ENCODE measurements around the gene PIK3CA. TPM values are rescaled to one million over a fixed set of nuclear protein-coding genes. Genes with fewer than 3 reads are reported as not detected.

Gene PIK3CA
- total and polyA plus RNA-seq, 10 of the 15 experiments (the other 5 are each of a cell fraction or from before 2014, with no cell fraction given), result 3.0 to 18.6 (median 9.0) TPM

DNA sequence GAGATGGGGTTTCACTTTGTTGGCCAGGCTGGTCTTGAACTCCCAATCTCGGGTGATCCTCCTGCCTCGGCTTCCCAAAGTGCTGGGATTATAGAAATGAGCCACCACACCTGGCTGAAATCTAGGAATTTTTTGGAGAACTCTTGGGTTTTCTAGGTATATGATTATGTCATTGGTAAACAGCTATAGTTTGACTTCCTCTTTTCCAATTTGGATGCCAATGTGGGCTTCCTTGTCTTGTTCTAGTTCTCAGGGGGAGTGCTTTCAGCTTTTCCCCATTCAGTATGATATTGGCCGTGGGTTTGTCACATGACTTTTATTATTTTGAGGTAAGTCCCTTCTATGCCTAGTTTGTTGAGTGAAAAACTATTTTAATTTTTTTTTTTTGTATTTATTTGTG lies 84.9 kb downstream of the PIK3CA start:
- Histone ChIP-seq H3K9me3 (replicated peaks; ENCODE audit: control insufficient read depth, insufficient read depth, low read length) (no peaks in the 10 kb centered on the region; the same call in 2 of the 3 replicates), H3K4me1 (ENCODE audit: control insufficient read depth, insufficient read depth, low read length) (peaks cover 2% of the 10 kb centered on the region; the same call in 1 of the 2 replicates), H3K27ac (ENCODE audit: control insufficient read depth, insufficient read depth) (no peak overlapping the region), H2AFZ (ENCODE audit: control insufficient read depth, low read depth, low read length) (no peak overlapping the region), H3K79me2 (ENCODE audit: control insufficient read depth, insufficient read depth, low read length) (no peaks in the 10 kb centered on the region), H3K36me3 (ENCODE audit: control insufficient read depth in 2 of 2, insufficient read depth in 2 of 2, low read length in 1 of 2) (peaks cover 0 to 10% of the 10 kb centered on the region in 2 experiments; a peak in 2 of 4 replicates), H4K20me1 (ENCODE audit: control insufficient read depth, insufficient read depth) (no peaks in the 10 kb centered on the region), H3K4me2 (ENCODE audit: control insufficient read depth, insufficient read depth) (no peak overlapping the region), H3K4me3 (no peak overlapping the region), H3K27me3 (replicated peaks in 1 of 2; ENCODE audit: control insufficient read depth in 2 of 2, insufficient read depth in 2 of 2, low read length in 1 of 2) (no peaks in the 10 kb centered on the region), H3K9ac (ENCODE audit: control insufficient read depth, insufficient read depth, low read length) (no peak overlapping the region)
- intact Hi-C loops (cut with micrococcal nuclease; ENCODE audit: unreplicated experiment), result no loop called here
- no TSS peak for BruUV-seq (replicated peaks)
- FAIRE-seq (no peak), DNase-seq (ENCODE audit: low read depth, low spot score) (no peak), ATAC-seq (no peak)
- TF ChIP-seq MYC (IDR thresholded peaks at IDR 0.05; ENCODE audit: insufficient read depth, insufficient read length, insufficient replicate concordance, low read length, severe bottlenecking) (no peak), CHD2 (IDR thresholded peaks at IDR 0.05; ENCODE audit: borderline replicate concordance, low read depth, low read length) (no peak), SPI1 (IDR thresholded peaks at IDR 0.05; ENCODE audit: borderline replicate concordance, insufficient read depth, low read depth, low read length) (peak; percentile 42; the same call in 1 of the 2 replicates), EZH2 (IDR thresholded peaks at IDR 0.05; ENCODE audit: borderline replicate concordance, control insufficient read depth, low read depth, low read length) (no peak)
- ChIA-PET CTCF (interaction anchor here (0.6 to 1.4 kb wide), 4 partner anchors 12 to 180 kb away, joined by 3 to 4 read pairs (median 4); no protein-coding TSS in a partner anchor), SMC1A (ENCODE audit: uncharacterized antibody, unreplicated experiment) (interaction anchor here (0.8 to 1.7 kb wide), 7 partner anchors 8 to 167 kb away, joined by 3 to 4 read pairs (median 3); no protein-coding TSS in a partner anchor), POLR2A (interaction anchor here (0.7 to 1.4 kb wide), 3 partner anchors 13 to 54 kb away, joined by 3 to 4 read pairs (median 3); no protein-coding TSS in a partner anchor), RAD21 (ENCODE audit: unreplicated experiment) (interaction anchor here (1.9 kb wide), 1 partner anchor 10 kb away, joined by 5 read pairs; no protein-coding TSS in a partner anchor)
- WGBS (ENCODE audit: insufficient coverage, insufficient replicate concordance, low lambda C conversion rate, missing lambda C conversion rate), result 89% methylated on average over 3 of the region's 3 CpGs
- in situ Hi-C loops (cut with MboI), result no loop called here

GRCh38 chr3:179234199-179234598 lies 86.0 kb downstream of the PIK3CA start:
- BruUV-seq (replicated peaks), result TSS peak; percentile 49
- POLR2A ChIA-PET, result interaction anchor here (0.8 to 1.4 kb wide), 2 partner anchors 8 to 31 kb away, joined by 3 read pairs; no protein-coding TSS in a partner anchor
- FAIRE-seq (no peak), DNase-seq (ENCODE audit: low read depth, low spot score) (no peak), ATAC-seq (no peak)
- intact Hi-C loops (cut with micrococcal nuclease; ENCODE audit: unreplicated experiment), result no loop called here
- H3K9ac ChIP-seq (ENCODE audit: control insufficient read depth, insufficient read depth, low read length), result no peak overlapping the region
- H3K4me1 ChIP-seq (ENCODE audit: control insufficient read depth, insufficient read depth, low read length), result peaks cover 2% of the 10 kb centered on the region; the same call in 1 of the 2 replicates
- H3K4me2 ChIP-seq (ENCODE audit: control insufficient read depth, insufficient read depth), result no peak overlapping the region
- H4K20me1 ChIP-seq (ENCODE audit: control insufficient read depth, insufficient read depth), result no peaks in the 10 kb centered on the region
- H3K27ac ChIP-seq (ENCODE audit: control insufficient read depth, insufficient read depth), result no peak overlapping the region
- in situ Hi-C loops (cut with MboI), result no loop called here
- H3K27me3 ChIP-seq (replicated peaks in 1 of 2; ENCODE audit: control insufficient read depth in 2 of 2, insufficient read depth in 2 of 2, low read length in 1 of 2), result no peaks in the 10 kb centered on the region
- H3K36me3 ChIP-seq (ENCODE audit: control insufficient read depth in 2 of 2, insufficient read depth in 2 of 2, low read length in 1 of 2), result peaks cover 0 to 10% of the 10 kb centered on the region in 2 experiments; a peak in 2 of 4 replicates
- no peaks in the 10 kb centered on the region for H3K79me2 ChIP-seq (ENCODE audit: control insufficient read depth, insufficient read depth, low read length)
- 98% methylated on average over 4 of the region's 4 CpGs for WGBS (ENCODE audit: insufficient coverage, insufficient replicate concordance, low lambda C conversion rate, missing lambda C conversion rate)
- CTCF ChIA-PET, result interaction anchor here (0.5 to 1.4 kb wide), 4 partner anchors 9 to 500 kb away, joined by 3 to 5 read pairs (median 3); no protein-coding TSS in a partner anchor
- TF ChIP-seq MYB (IDR thresholded peaks at IDR 0.05; ENCODE audit: borderline replicate concordance, low read depth, low read length), result no peak
- no peak for TF ChIP-seq POLR2AphosphoS2 (IDR thresholded peaks at IDR 0.05; ENCODE audit: low read depth, low read length)
- TF ChIP-seq ZSCAN29 (IDR thresholded peaks at IDR 0.05), result no peak
- TF ChIP-seq, protein P1, sequence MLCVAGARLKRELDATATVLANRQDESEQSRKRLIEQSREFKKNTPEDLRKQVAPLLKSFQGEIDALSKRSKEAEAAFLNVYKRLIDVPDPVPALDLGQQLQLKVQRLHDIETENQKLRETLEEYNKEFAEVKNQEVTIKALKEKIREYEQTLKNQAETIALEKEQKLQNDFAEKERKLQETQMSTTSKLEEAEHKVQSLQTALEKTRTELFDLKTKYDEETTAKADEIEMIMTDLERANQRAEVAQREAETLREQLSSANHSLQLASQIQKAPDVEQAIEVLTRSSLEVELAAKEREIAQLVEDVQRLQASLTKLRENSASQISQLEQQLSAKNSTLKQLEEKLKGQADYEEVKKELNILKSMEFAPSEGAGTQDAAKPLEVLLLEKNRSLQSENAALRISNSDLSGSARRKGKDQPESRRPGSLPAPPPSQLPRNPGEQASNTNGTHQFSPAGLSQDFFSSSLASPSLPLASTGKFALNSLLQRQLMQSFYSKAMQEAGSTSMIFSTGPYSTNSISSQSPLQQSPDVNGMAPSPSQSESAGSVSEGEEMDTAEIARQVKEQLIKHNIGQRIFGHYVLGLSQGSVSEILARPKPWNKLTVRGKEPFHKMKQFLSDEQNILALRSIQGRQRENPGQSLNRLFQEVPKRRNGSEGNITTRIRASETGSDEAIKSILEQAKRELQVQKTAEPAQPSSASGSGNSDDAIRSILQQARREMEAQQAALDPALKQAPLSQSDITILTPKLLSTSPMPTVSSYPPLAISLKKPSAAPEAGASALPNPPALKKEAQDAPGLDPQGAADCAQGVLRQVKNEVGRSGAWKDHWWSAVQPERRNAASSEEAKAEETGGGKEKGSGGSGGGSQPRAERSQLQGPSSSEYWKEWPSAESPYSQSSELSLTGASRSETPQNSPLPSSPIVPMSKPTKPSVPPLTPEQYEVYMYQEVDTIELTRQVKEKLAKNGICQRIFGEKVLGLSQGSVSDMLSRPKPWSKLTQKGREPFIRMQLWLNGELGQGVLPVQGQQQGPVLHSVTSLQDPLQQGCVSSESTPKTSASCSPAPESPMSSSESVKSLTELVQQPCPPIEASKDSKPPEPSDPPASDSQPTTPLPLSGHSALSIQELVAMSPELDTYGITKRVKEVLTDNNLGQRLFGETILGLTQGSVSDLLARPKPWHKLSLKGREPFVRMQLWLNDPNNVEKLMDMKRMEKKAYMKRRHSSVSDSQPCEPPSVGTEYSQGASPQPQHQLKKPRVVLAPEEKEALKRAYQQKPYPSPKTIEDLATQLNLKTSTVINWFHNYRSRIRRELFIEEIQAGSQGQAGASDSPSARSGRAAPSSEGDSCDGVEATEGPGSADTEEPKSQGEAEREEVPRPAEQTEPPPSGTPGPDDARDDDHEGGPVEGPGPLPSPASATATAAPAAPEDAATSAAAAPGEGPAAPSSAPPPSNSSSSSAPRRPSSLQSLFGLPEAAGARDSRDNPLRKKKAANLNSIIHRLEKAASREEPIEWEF (IDR thresholded peaks at IDR 0.05; ENCODE audit: insufficient replicate concordance, low read depth, low read length), result no peak
- no peak for TF ChIP-seq ZNF622 (IDR thresholded peaks at IDR 0.05)
- TF ChIP-seq CHD2 (IDR thresholded peaks at IDR 0.05; ENCODE audit: borderline replicate concordance, low read depth, low read length), result no peak
- no peak for TF ChIP-seq BMI1 (IDR thresholded peaks at IDR 0.05; ENCODE audit: borderline replicate concordance)
- SMC1A ChIA-PET (ENCODE audit: uncharacterized antibody, unreplicated experiment), result interaction anchor here (0.7 to 1.7 kb wide), 6 partner anchors 12 to 81 kb away, joined by 3 to 4 read pairs (median 3); no protein-coding TSS in a partner anchor
- H2AFZ ChIP-seq (ENCODE audit: control insufficient read depth, low read depth, low read length), result no peak overlapping the region
- no peak overlapping the region for H3K4me3 ChIP-seq
- H3K9me3 ChIP-seq (replicated peaks; ENCODE audit: control insufficient read depth, insufficient read depth, low read length), result no peaks in the 10 kb centered on the region; the same call in 2 of the 3 replicates
- RAD21 ChIA-PET (ENCODE audit: unreplicated experiment), result interaction anchor here (1.9 kb wide), 1 partner anchor 11 kb away, joined by 5 read pairs; no protein-coding TSS in a partner anchor

Measured in GM12878 (cell line).